HG03066 (cell line): ENCODE measurements around the gene JPH4.

Experiments
- ATAC-seq: cut with Tn5 transposase; IDR thresholded peaks from one replicate; pipeline ENCODE4 v1.9.1; 2021; ENCODE audit warnings: low read depth; ENCODE audit not compliant: unreplicated experiment

Gene JPH4

GRCh38 chr14:23578560-23579310, at the start of gene JPH4:
Gene JPH4, minus strand, starts transcription at chr14:23578790. Its CDS starts 1,337 bp downstream, at chr14:23577453.
- no peak for ATAC-seq

GRCh38 chr14:23627961-23628360, 49.4 kb upstream of the JPH4 start:
- ATAC-seq = no peak

- no peak for ATAC-seq
Observed at GRCh38 chr14:23626946-23627345, 48.4 kb upstream of the JPH4 start.

- no peak for ATAC-seq
Observed at GRCh38 chr14:23624830-23625404, 46.3 kb upstream of the JPH4 start.

GRCh38 chr14:23623962-23624361, 45.4 kb upstream of the JPH4 start:
- no peak for ATAC-seq

GRCh38 chr14:23622990-23623389, 44.4 kb upstream of the JPH4 start:
- ATAC-seq = no peak

- no peak for ATAC-seq
Observed at GRCh38 chr14:23621932-23622730, 43.5 kb upstream of the JPH4 start.

- ATAC-seq = no peak
Observed at GRCh38 chr14:23621204-23621931, 42.8 kb upstream of the JPH4 start.

GRCh38 chr14:23620177-23620702, 41.6 kb upstream of the JPH4 start:
- no peak for ATAC-seq

- no peak for ATAC-seq
Observed at GRCh38 chr14:23618415-23618988, 39.9 kb upstream of the JPH4 start.

GRCh38 chr14:23617539-23617938, 38.9 kb upstream of the JPH4 start:
- no peak for ATAC-seq

- ATAC-seq = no peak
Observed at GRCh38 chr14:23615856-23616255, 37.3 kb upstream of the JPH4 start.

- no peak for ATAC-seq
Observed at GRCh38 chr14:23614395-23614828, 35.8 kb upstream of the JPH4 start.

GRCh38 chr14:23613242-23614070, 34.9 kb upstream of the JPH4 start:
- no peak for ATAC-seq

- ATAC-seq = no peak
Observed at GRCh38 chr14:23612802-23613201, 34.2 kb upstream of the JPH4 start.

GRCh38 chr14:23612354-23612732, 33.8 kb upstream of the JPH4 start:
- no peak for ATAC-seq

- no peak for ATAC-seq
Observed at GRCh38 chr14:23610815-23611289, 32.3 kb upstream of the JPH4 start.

- ATAC-seq = no peak
Observed at GRCh38 chr14:23610090-23610814, 31.7 kb upstream of the JPH4 start.
